ENCODE results near the gene MAP3K5. TPM values are rescaled to one million over a fixed set of nuclear protein-coding genes. Genes with fewer than 3 reads are reported as not detected.

The MAP3K5 gene
- total RNA-seq, 1 donor from 2014 or later = 6.8 TPM

- H3K9ac ChIP-seq (ENCODE audit: low read depth in 1 of 3, low read length in 3 of 3) = no peak overlapping the region
- no peaks in the 10 kb centered on the region for H3K27me3 ChIP-seq (ENCODE audit: control insufficient read depth in 3 of 3, insufficient read depth in 3 of 3, low read length in 3 of 3)
- H3K9me3 ChIP-seq (ENCODE audit: control insufficient read depth in 3 of 3, low read length in 3 of 3) = no peaks in the 10 kb centered on the region
- no peaks in the 10 kb centered on the region for H3K36me3 ChIP-seq (ENCODE audit: control insufficient read depth in 3 of 3, insufficient read depth in 3 of 3, low read length in 3 of 3)
- peaks cover 4 to 9% (median 6%) of the 10 kb centered on the region in 3 donors for H3K4me1 ChIP-seq (ENCODE audit: control insufficient read depth in 3 of 3, insufficient read depth in 3 of 3, low read length in 3 of 3)
- H3K27ac ChIP-seq (ENCODE audit: low read depth, low read length) = no peak overlapping the region
- H3K4me3 ChIP-seq (ENCODE audit: low read length in 3 of 3) = no peak overlapping the region
Observed at GRCh38 chr6:136740050-136740974, 52.0 kb downstream of the MAP3K5 start.

- Histone ChIP-seq H3K9ac (ENCODE audit: low read depth in 1 of 3, low read length in 3 of 3) (no peak overlapping the region), H3K9me3 (ENCODE audit: control insufficient read depth in 3 of 3, low read length in 3 of 3) (no peaks in the 10 kb centered on the region), H3K27me3 (ENCODE audit: control insufficient read depth in 3 of 3, insufficient read depth in 3 of 3, low read length in 3 of 3) (no peaks in the 10 kb centered on the region), H3K36me3 (ENCODE audit: control insufficient read depth in 3 of 3, insufficient read depth in 3 of 3, low read length in 3 of 3) (no peaks in the 10 kb centered on the region), H3K4me1 (ENCODE audit: control insufficient read depth in 3 of 3, insufficient read depth in 3 of 3, low read length in 3 of 3) (peaks cover 4 to 8% (median 6%) of the 10 kb centered on the region in 3 donors), H3K27ac (ENCODE audit: low read depth, low read length) (no peak overlapping the region), H3K4me3 (ENCODE audit: low read length in 3 of 3) (no peak overlapping the region)
Observed at GRCh38 chr6:136739501-136739900, 52.8 kb downstream of the MAP3K5 start.

- Histone ChIP-seq H3K4me1 (ENCODE audit: control insufficient read depth in 3 of 3, insufficient read depth in 3 of 3, low read length in 3 of 3) (peaks cover 4 to 8% (median 6%) of the 10 kb centered on the region in 3 donors), H3K27ac (ENCODE audit: low read depth, low read length) (no peak overlapping the region), H3K9me3 (ENCODE audit: control insufficient read depth in 3 of 3, low read length in 3 of 3) (no peaks in the 10 kb centered on the region), H3K36me3 (ENCODE audit: control insufficient read depth in 3 of 3, insufficient read depth in 3 of 3, low read length in 3 of 3) (no peaks in the 10 kb centered on the region), H3K9ac (ENCODE audit: low read depth in 1 of 3, low read length in 3 of 3) (no peak overlapping the region), H3K27me3 (ENCODE audit: control insufficient read depth in 3 of 3, insufficient read depth in 3 of 3, low read length in 3 of 3) (no peaks in the 10 kb centered on the region), H3K4me3 (ENCODE audit: low read length in 3 of 3) (no peak overlapping the region)
Observed at GRCh38 chr6:136739071-136739470, 53.2 kb downstream of the MAP3K5 start.

GRCh38 chr6:136738692-136739057 is 53.6 kb downstream of the MAP3K5 start:
- H3K36me3 ChIP-seq (ENCODE audit: control insufficient read depth in 3 of 3, insufficient read depth in 3 of 3, low read length in 3 of 3) = no peaks in the 10 kb centered on the region
- H3K27me3 ChIP-seq (ENCODE audit: control insufficient read depth in 3 of 3, insufficient read depth in 3 of 3, low read length in 3 of 3) = no peaks in the 10 kb centered on the region
- no peak overlapping the region for H3K4me3 ChIP-seq (ENCODE audit: low read length in 3 of 3)
- no peaks in the 10 kb centered on the region for H3K9me3 ChIP-seq (ENCODE audit: control insufficient read depth in 3 of 3, low read length in 3 of 3)
- H3K27ac ChIP-seq (ENCODE audit: low read depth, low read length) = no peak overlapping the region
- no peak overlapping the region for H3K9ac ChIP-seq (ENCODE audit: low read depth in 1 of 3, low read length in 3 of 3)
- H3K4me1 ChIP-seq (ENCODE audit: control insufficient read depth in 3 of 3, insufficient read depth in 3 of 3, low read length in 3 of 3) = peaks cover 4 to 8% (median 6%) of the 10 kb centered on the region in 3 donors

GRCh38 chr6:136737871-136738691 is 54.2 kb downstream of the MAP3K5 start:
- H3K27ac ChIP-seq (ENCODE audit: low read depth, low read length) = peak overlapping the region; percentile 4
- no peaks in the 10 kb centered on the region for H3K27me3 ChIP-seq (ENCODE audit: control insufficient read depth in 3 of 3, insufficient read depth in 3 of 3, low read length in 3 of 3)
- H3K9me3 ChIP-seq (ENCODE audit: control insufficient read depth in 3 of 3, low read length in 3 of 3) = no peaks in the 10 kb centered on the region
- H3K4me1 ChIP-seq (ENCODE audit: control insufficient read depth in 3 of 3, insufficient read depth in 3 of 3, low read length in 3 of 3) = peaks cover 4 to 8% (median 6%) of the 10 kb centered on the region in 3 donors
- H3K4me3 ChIP-seq (ENCODE audit: low read length in 3 of 3) = no peak overlapping the region
- no peak overlapping the region for H3K9ac ChIP-seq (ENCODE audit: low read depth in 1 of 3, low read length in 3 of 3)
- no peaks in the 10 kb centered on the region for H3K36me3 ChIP-seq (ENCODE audit: control insufficient read depth in 3 of 3, insufficient read depth in 3 of 3, low read length in 3 of 3)

- Histone ChIP-seq H3K4me1 (ENCODE audit: control insufficient read depth in 3 of 3, insufficient read depth in 3 of 3, low read length in 3 of 3) (peaks cover 4 to 8% (median 6%) of the 10 kb centered on the region in 3 donors), H3K27me3 (ENCODE audit: control insufficient read depth in 3 of 3, insufficient read depth in 3 of 3, low read length in 3 of 3) (no peaks in the 10 kb centered on the region), H3K36me3 (ENCODE audit: control insufficient read depth in 3 of 3, insufficient read depth in 3 of 3, low read length in 3 of 3) (no peaks in the 10 kb centered on the region), H3K27ac (ENCODE audit: low read depth, low read length) (peak overlapping the region; percentile 4), H3K4me3 (ENCODE audit: low read length in 3 of 3) (no peak overlapping the region), H3K9ac (ENCODE audit: low read depth in 1 of 3, low read length in 3 of 3) (no peak overlapping the region), H3K9me3 (ENCODE audit: control insufficient read depth in 3 of 3, low read length in 3 of 3) (no peaks in the 10 kb centered on the region)
Observed at GRCh38 chr6:136737374-136737844, 54.9 kb downstream of the MAP3K5 start.

GRCh38 chr6:136736281-136736960 is 55.9 kb downstream of the MAP3K5 start:
- H3K9me3 ChIP-seq (ENCODE audit: control insufficient read depth in 3 of 3, low read length in 3 of 3) = no peaks in the 10 kb centered on the region
- peaks cover 4 to 8% (median 6%) of the 10 kb centered on the region in 3 donors for H3K4me1 ChIP-seq (ENCODE audit: control insufficient read depth in 3 of 3, insufficient read depth in 3 of 3, low read length in 3 of 3)
- H3K27me3 ChIP-seq (ENCODE audit: control insufficient read depth in 3 of 3, insufficient read depth in 3 of 3, low read length in 3 of 3) = no peaks in the 10 kb centered on the region
- no peak overlapping the region for H3K27ac ChIP-seq (ENCODE audit: low read depth, low read length)
- H3K36me3 ChIP-seq (ENCODE audit: control insufficient read depth in 3 of 3, insufficient read depth in 3 of 3, low read length in 3 of 3) = no peaks in the 10 kb centered on the region
- no peak overlapping the region for H3K4me3 ChIP-seq (ENCODE audit: low read length in 3 of 3)
- H3K9ac ChIP-seq (ENCODE audit: low read depth in 1 of 3, low read length in 3 of 3) = no peak overlapping the region

GRCh38 chr6:136734977-136735376 is 57.3 kb downstream of the MAP3K5 start:
- H3K27ac ChIP-seq (ENCODE audit: low read depth, low read length) = no peak overlapping the region
- no peaks in the 10 kb centered on the region for H3K36me3 ChIP-seq (ENCODE audit: control insufficient read depth in 3 of 3, insufficient read depth in 3 of 3, low read length in 3 of 3)
- H3K4me1 ChIP-seq (ENCODE audit: control insufficient read depth in 3 of 3, insufficient read depth in 3 of 3, low read length in 3 of 3) = peaks cover 4 to 8% (median 6%) of the 10 kb centered on the region in 3 donors
- no peak overlapping the region for H3K4me3 ChIP-seq (ENCODE audit: low read length in 3 of 3)
- H3K9ac ChIP-seq (ENCODE audit: low read depth in 1 of 3, low read length in 3 of 3) = no peak overlapping the region
- H3K9me3 ChIP-seq (ENCODE audit: control insufficient read depth in 3 of 3, low read length in 3 of 3) = no peaks in the 10 kb centered on the region
- no peaks in the 10 kb centered on the region for H3K27me3 ChIP-seq (ENCODE audit: control insufficient read depth in 3 of 3, insufficient read depth in 3 of 3, low read length in 3 of 3)

- Histone ChIP-seq H3K9me3 (ENCODE audit: control insufficient read depth in 3 of 3, low read length in 3 of 3) (no peaks in the 10 kb centered on the region), H3K9ac (ENCODE audit: low read depth in 1 of 3, low read length in 3 of 3) (no peak overlapping the region), H3K27me3 (ENCODE audit: control insufficient read depth in 3 of 3, insufficient read depth in 3 of 3, low read length in 3 of 3) (no peaks in the 10 kb centered on the region), H3K4me3 (ENCODE audit: low read length in 3 of 3) (no peak overlapping the region), H3K4me1 (ENCODE audit: control insufficient read depth in 3 of 3, insufficient read depth in 3 of 3, low read length in 3 of 3) (peaks cover 0 to 4% (median 0%) of the 10 kb centered on the region in 3 donors), H3K27ac (ENCODE audit: low read depth, low read length) (no peak overlapping the region), H3K36me3 (ENCODE audit: control insufficient read depth in 3 of 3, insufficient read depth in 3 of 3, low read length in 3 of 3) (no peaks in the 10 kb centered on the region)
Observed at GRCh38 chr6:136732889-136733288, 59.4 kb downstream of the MAP3K5 start.
